DOHH2 (cell line): ENCODE data around the gene LRRC7.

ENCODE experiments used
- H3F3A ChIP-seq: fragments of 200-600 bp; sonication (generic), shearing (Covaris generic); 2 replicates; pipeline ENCODE4 v1.6.0; 2016; ENCODE audit warnings: antibody characterized with exemption, mild to moderate bottlenecking; ENCODE audit not compliant: control insufficient read depth, insufficient read depth
- H3K27ac ChIP-seq: fragments of 200-600 bp; sonication (generic); 2 replicates; pipeline ENCODE4 v1.5.1; 2014; ENCODE audit warnings: low read depth, mild to moderate bottlenecking, low read length, moderate library complexity
- H3K27me3 ChIP-seq: fragments of 200-600 bp; sonication (generic); 2 replicates; pipeline ENCODE4 v1.6.1; 2014; ENCODE audit warnings: mild to moderate bottlenecking, low read length, mixed read lengths; ENCODE audit not compliant: control insufficient read depth
- H3K36me3 ChIP-seq: fragments of 200-600 bp; sonication (generic); 2 replicates; pipeline ENCODE4 v1.6.1; 2014; ENCODE audit warnings: mild to moderate bottlenecking, low read length, moderate library complexity, mixed read lengths; ENCODE audit not compliant: control insufficient read depth
- H3K4me1 ChIP-seq: fragments of 200-600 bp; sonication (generic); 2 replicates; pipeline ENCODE4 v1.6.1; 2014; ENCODE audit warnings: mild to moderate bottlenecking, low read length, mixed read lengths; ENCODE audit not compliant: control insufficient read depth
- H3K4me2 ChIP-seq: fragments of 200-600 bp; sonication (generic); 2 replicates; pipeline ENCODE4 v1.6.0; 2014; ENCODE audit warnings: mild to moderate bottlenecking, low read length, moderate library complexity
- H3K4me3 ChIP-seq: fragments of 200-600 bp; sonication (generic); 2 replicates; pipeline ENCODE4 v1.5.1; 2014; ENCODE audit warnings: mild to moderate bottlenecking, low read length, mixed read lengths
- H3K79me2 ChIP-seq: fragments of 200-600 bp; sonication (generic); 2 replicates; pipeline ENCODE4 v1.6.1; 2014; ENCODE audit warnings: mild to moderate bottlenecking, low read length, mixed read lengths; ENCODE audit not compliant: control insufficient read depth
- H3K9me2 ChIP-seq: fragments of 200-600 bp; sonication (generic); replicated peaks from 2 replicates; pipeline ENCODE4 v1.6.1; 2014; ENCODE audit warnings: mild to moderate bottlenecking, low read length, mixed read lengths; ENCODE audit not compliant: control insufficient read depth
- H3K9me3 ChIP-seq: fragments of 200-600 bp; sonication (generic); 2 replicates; pipeline ENCODE4 v1.6.1; 2014; ENCODE audit warnings: antibody characterized with exemption, low read length, mixed read lengths; ENCODE audit not compliant: control insufficient read depth, insufficient read depth
- H4K20me1 ChIP-seq: fragments of 200-600 bp; sonication (generic); 2 replicates; pipeline ENCODE4 v1.6.0; 2014; ENCODE audit warnings: low read depth, mild to moderate bottlenecking, antibody characterized with exemption, low read length, moderate library complexity; ENCODE audit not compliant: control insufficient read depth, insufficient read depth
- CTCF ChIP-seq: fragments of 200-600 bp; sonication (generic); IDR thresholded peaks from one replicate; pipeline ENCODE4 v1.5.1; 2014; ENCODE audit warnings: antibody characterized with exemption, mild to moderate bottlenecking, low read depth, low read length; ENCODE audit not compliant: poor library complexity, severe bottlenecking
- EZH2phosphoT487 ChIP-seq: fragments of 200-600 bp; sonication (generic); IDR thresholded peaks from 2 replicates; pipeline ENCODE4 v1.6.1; 2017; ENCODE audit warnings: borderline replicate concordance, mild to moderate bottlenecking, antibody characterized with exemption, low read length, moderate library complexity, mixed read lengths

The LRRC7 gene

GRCh38 chr1:69733061-69733460 is 165.3 kb downstream of the LRRC7 start:
- H3K4me2 ChIP-seq: no peak overlapping the region

GRCh38 chr1:69737527-69738185 is 169.9 kb downstream of the LRRC7 start:
- Histone ChIP-seq H3K36me3 (no peaks in the 10 kb centered on the region), H3K4me1 (no peaks in the 10 kb centered on the region), H3F3A (no peaks in the 10 kb centered on the region), H3K4me2 (no peak overlapping the region), H3K27ac (no peak overlapping the region), H3K4me3 (no peak overlapping the region), H3K9me2 (no peaks in the 10 kb centered on the region), H4K20me1 (no peaks in the 10 kb centered on the region), H3K27me3 (0 out of 2 replicates have a peak, but pooled peaks cover 2% of the 10 kb centered on the region), H3K79me2 (no peaks in the 10 kb centered on the region), H3K9me3 (no peaks in the 10 kb centered on the region)
- TF ChIP-seq CTCF: peak; percentile 73
- TF ChIP-seq EZH2phosphoT487: no peak

More at GRCh38 chr1:69733061-69733460, 165.3 kb downstream of the LRRC7 start:
- Histone ChIP-seq H3K4me1 (no peaks in the 10 kb centered on the region), H3K36me3 (no peaks in the 10 kb centered on the region), H3K27ac (no peak overlapping the region), H3K79me2 (no peaks in the 10 kb centered on the region), H3K4me3 (no peak overlapping the region), H4K20me1 (no peaks in the 10 kb centered on the region), H3K27me3 (no peaks in the 10 kb centered on the region), H3K9me2 (no peaks in the 10 kb centered on the region), H3F3A (no peaks in the 10 kb centered on the region), H3K9me3 (peaks cover 3% of the 10 kb centered on the region; the same call in 1 of the 2 replicates)
- TF ChIP-seq CTCF: no peak
- TF ChIP-seq EZH2phosphoT487: no peak

- H3K4me2 ChIP-seq: no peak overlapping the region
- H3K9me3 ChIP-seq: no peaks in the 10 kb centered on the region
- TF ChIP-seq EZH2phosphoT487 (no peak), CTCF (no peak)
- H3K79me2 ChIP-seq: no peaks in the 10 kb centered on the region
- H3F3A ChIP-seq: no peaks in the 10 kb centered on the region
- H3K9me2 ChIP-seq: no peaks in the 10 kb centered on the region
- H3K27ac ChIP-seq: no peak overlapping the region
- H3K4me1 ChIP-seq: no peaks in the 10 kb centered on the region
- no peaks in the 10 kb centered on the region for H4K20me1 ChIP-seq
- 0 out of 2 replicates have a peak, but pooled peaks cover 2% of the 10 kb centered on the region for H3K27me3 ChIP-seq
- H3K36me3 ChIP-seq: no peaks in the 10 kb centered on the region
- H3K4me3 ChIP-seq: no peak overlapping the region
Measured at GRCh38 chr1:69738458-69739250, 170.9 kb downstream of the LRRC7 start.
